ENCODE measurements around the gene WDR1. TPM values are rescaled to one million over a fixed set of nuclear protein-coding genes. Genes with fewer than 3 reads are reported as not detected.

Gene WDR1
- polyA plus RNA-seq, 2 of the 4 experiments (the other 2 are of a cell fraction), result 251 to 326 TPM

DNA sequence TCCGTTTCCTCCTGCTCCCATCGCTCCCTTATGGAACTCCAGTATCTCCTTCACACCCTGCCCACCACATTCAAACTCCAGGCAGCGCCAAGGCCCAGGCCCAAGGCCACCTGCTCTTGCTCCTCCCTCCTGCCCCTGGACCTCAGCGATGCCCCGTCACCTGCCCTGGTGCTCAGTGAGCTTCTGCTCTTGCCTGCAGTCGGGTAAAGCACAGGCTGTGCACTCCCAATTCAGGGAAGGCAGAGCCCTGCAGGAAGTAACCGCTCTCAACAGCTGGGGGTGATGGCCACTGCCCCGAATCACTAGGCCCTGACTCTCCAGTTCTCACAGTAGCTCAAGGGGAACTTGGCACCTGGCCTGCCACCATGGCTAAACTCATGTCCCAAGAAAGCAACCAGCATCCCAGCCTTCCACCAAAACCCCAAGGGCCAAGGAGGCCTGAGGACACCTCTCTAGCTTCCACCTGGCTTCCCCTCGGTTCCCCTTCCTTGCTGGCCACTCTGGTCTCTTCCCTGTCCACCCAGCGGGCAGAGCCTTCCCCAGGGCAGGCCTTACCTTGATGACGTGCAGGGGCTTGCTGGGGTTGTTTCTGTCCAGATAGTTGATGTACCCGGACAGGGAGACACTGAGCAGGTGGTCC lies 29.3 kb downstream of the WDR1 start:
- ChIA-PET CTCF (interaction anchor here (0.9 to 1.5 kb wide), 3 partner anchors 9 to 22 kb away, joined by 3 to 6 read pairs (median 3); no protein-coding TSS in a partner anchor), POLR2A (no interaction called here)
- no peak overlapping the region for H3K27ac ChIP-seq
- H3K9me3 ChIP-seq, result no peaks in the 10 kb centered on the region
- ATAC-seq, result no peak
- WGBS (ENCODE audit: missing lambda C conversion rate), result 100% methylated on average over 5 of the region's 12 CpGs
- H3K4me3 ChIP-seq, result no peak overlapping the region
- no peak for FAIRE-seq
- no peak for TF ChIP-seq JUN (IDR thresholded peaks at IDR 0.05)
- no peak for TF ChIP-seq RNF2 (IDR thresholded peaks at IDR 0.05; ENCODE audit: borderline replicate concordance, low read depth)
- TF ChIP-seq PHF8 (IDR thresholded peaks at IDR 0.05; ENCODE audit: borderline replicate concordance, low read depth), result no peak
- no peak for TF ChIP-seq RARB (CRISPR knock-in tag; IDR thresholded peaks at IDR 0.05)
- no peak for TF ChIP-seq NFE2L2 (conservative IDR thresholded peaks at IDR 0.05; ENCODE audit: low read length)
- H3K4me1 ChIP-seq, result no peaks in the 10 kb centered on the region
- DNase-seq (ENCODE audit: low read depth in 1 of 2, low spot score in 1 of 2), result no peak
- no peak overlapping the region for H3K4me2 ChIP-seq

GRCh38 chr4:10086506-10087120 lies 30.0 kb downstream of the WDR1 start:
- DNase-seq (ENCODE audit: low read depth in 1 of 2, low spot score in 1 of 2) (no peak), FAIRE-seq (no peak), ATAC-seq (no peak)
- WGBS (ENCODE audit: missing lambda C conversion rate), result 95% methylated on average over 7 of the region's 13 CpGs
- no peak for TF ChIP-seq HOXB13 (CRISPR knock-in tag; IDR thresholded peaks at IDR 0.05; ENCODE audit: low read depth)
- TF ChIP-seq PHF8 (IDR thresholded peaks at IDR 0.05; ENCODE audit: borderline replicate concordance, low read depth), result no peak
- TF ChIP-seq BHLHE40 (IDR thresholded peaks at IDR 0.05; ENCODE audit: low read depth, low read length), result no peak
- no peak for TF ChIP-seq CHD4 (IDR thresholded peaks at IDR 0.05; ENCODE audit: borderline replicate concordance)
- TF ChIP-seq CEBPB (IDR thresholded peaks at IDR 0.05), result no peak
- TF ChIP-seq ESRRA (IDR thresholded peaks at IDR 0.05; ENCODE audit: borderline replicate concordance, low read length), result no peak
- no peak for TF ChIP-seq HEYL (CRISPR knock-in tag; IDR thresholded peaks at IDR 0.05)
- TF ChIP-seq NFE2L2 (conservative IDR thresholded peaks at IDR 0.05; ENCODE audit: low read length), result no peak
- TF ChIP-seq GATA3 (IDR thresholded peaks at IDR 0.05; ENCODE audit: borderline replicate concordance), result no peak
- TF ChIP-seq HES2 (IDR thresholded peaks at IDR 0.05), result no peak
- Histone ChIP-seq H3K9me3 (no peaks in the 10 kb centered on the region), H3K4me2 (no peak overlapping the region), H3K27ac (no peak overlapping the region), H3K4me3 (no peak overlapping the region), H3K4me1 (no peaks in the 10 kb centered on the region)
- CTCF ChIA-PET, result no interaction called here
- POLR2A ChIA-PET, result no interaction called here

GRCh38 chr4:10085828-10086505 lies 30.6 kb downstream of the WDR1 start:
- TF ChIP-seq HOXB5 (CRISPR knock-in tag; IDR thresholded peaks at IDR 0.05), result no peak
- no peak for TF ChIP-seq MAFK (IDR thresholded peaks at IDR 0.05; ENCODE audit: partially characterized antibody)
- no peak for TF ChIP-seq HES2 (IDR thresholded peaks at IDR 0.05)
- no peak for TF ChIP-seq FOXS1 (CRISPR knock-in tag; IDR thresholded peaks at IDR 0.05)
- no peak for TF ChIP-seq ZSCAN20 (CRISPR knock-in tag; IDR thresholded peaks at IDR 0.05)
- TF ChIP-seq REST (IDR thresholded peaks at IDR 0.05), result no peak
- TF ChIP-seq HDAC2 (IDR thresholded peaks at IDR 0.05), result no peak
- TF ChIP-seq MAZ (IDR thresholded peaks at IDR 0.05; ENCODE audit: borderline replicate concordance, low read depth, low read length), result no peak
- TF ChIP-seq RFX5 (IDR thresholded peaks at IDR 0.05), result no peak
- TF ChIP-seq PBX3 (IDR thresholded peaks at IDR 0.05), result no peak
- no peak for TF ChIP-seq HEYL (CRISPR knock-in tag; IDR thresholded peaks at IDR 0.05)
- no peak for TF ChIP-seq FOSL2 (IDR thresholded peaks at IDR 0.05)
- no peak for TF ChIP-seq FOSL2 (CRISPR knock-in tag; IDR thresholded peaks at IDR 0.05)
- TF ChIP-seq, protein P1, sequence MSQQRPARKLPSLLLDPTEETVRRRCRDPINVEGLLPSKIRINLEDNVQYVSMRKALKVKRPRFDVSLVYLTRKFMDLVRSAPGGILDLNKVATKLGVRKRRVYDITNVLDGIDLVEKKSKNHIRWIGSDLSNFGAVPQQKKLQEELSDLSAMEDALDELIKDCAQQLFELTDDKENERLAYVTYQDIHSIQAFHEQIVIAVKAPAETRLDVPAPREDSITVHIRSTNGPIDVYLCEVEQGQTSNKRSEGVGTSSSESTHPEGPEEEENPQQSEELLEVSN (IDR thresholded peaks at IDR 0.05; ENCODE audit: borderline replicate concordance, low read depth), result no peak
- ATAC-seq (no peak), FAIRE-seq (no peak), DNase-seq (ENCODE audit: low read depth in 1 of 2, low spot score in 1 of 2) (no peak)
- H3K4me3 ChIP-seq, result no peak overlapping the region
- ChIA-PET CTCF (interaction anchor here (1.2 kb wide), 1 partner anchor 14 kb away, joined by 3 read pairs; no protein-coding TSS in a partner anchor), POLR2A (no interaction called here)
- H3K27ac ChIP-seq, result no peak overlapping the region
- H3K4me1 ChIP-seq, result no peaks in the 10 kb centered on the region
- H3K4me2 ChIP-seq, result no peak overlapping the region
- WGBS (ENCODE audit: missing lambda C conversion rate), result 95% methylated on average over 19 of the region's 23 CpGs
- H3K9me3 ChIP-seq, result no peaks in the 10 kb centered on the region
